DLD1 (cell line): ENCODE results near the gene CENPN.

Experiments
- in situ Hi-C: cut with HindIII; loops from 2 replicates; pipeline ENCODE4 v1.10.0; 2017; ENCODE audit warnings: low sequenced_read_pairs

Gene CENPN

DNA sequence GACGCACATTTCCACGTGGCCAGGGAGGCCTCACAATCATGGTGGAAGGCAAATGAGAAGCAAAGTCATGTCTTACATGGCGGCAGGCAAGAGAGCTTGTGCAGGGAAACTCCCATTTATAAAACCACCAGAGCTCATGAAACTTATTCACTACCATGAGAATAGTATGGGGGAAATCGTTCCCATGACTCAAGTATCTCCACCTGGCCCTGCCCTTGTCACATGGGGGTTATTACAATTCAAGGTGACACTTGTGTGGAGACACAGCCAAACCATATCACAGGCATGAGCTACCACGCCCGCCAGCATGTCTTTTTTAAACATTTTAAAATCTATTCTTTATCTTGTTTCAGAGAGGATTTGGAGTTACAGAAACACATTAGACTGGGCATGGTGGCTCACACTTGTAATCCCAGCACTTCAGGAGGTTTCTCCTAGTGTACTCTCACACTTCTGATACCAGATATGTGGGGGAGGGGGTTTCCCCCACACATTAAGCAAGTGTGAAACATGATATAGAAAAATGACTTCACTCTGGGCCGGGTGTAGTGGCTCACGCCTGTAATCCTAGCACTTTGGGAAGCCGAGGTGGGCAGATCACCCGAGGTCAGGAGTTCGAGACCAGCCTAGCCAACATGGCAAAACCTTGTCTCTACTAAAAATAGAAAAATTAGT, 23.1 kb downstream of the CENPN start:
- in situ Hi-C loops, result no loop called here

DNA sequence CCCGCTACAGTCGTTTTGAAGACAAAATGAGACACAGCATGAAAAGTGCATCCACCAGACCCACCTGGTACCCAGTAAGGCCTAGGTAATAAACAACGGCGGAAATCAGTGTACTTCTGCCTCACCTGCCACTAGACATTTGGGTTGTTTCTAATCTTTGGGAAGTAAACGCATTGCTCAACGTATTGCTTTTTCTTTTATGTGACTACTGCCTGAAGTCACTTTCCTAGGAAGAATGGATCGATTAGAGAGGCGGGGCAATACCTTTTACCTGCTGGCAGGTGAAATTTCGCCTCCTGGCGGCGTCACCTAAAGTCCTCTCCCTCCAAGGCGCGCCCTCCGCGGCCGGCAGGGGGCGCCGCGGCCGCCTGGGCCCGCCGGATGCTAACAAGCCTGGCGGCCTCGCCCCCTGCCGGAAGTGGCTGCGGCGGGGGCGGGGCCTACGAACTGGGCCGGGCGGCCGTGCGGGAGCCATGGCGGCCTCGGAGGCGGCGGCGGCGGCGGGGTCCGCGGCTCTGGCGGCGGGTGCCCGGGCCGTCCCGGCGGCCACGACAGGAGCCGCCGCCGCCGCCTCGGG, 28.5 kb downstream of the CENPN start, which contains the start of gene ATMIN:
TSS of gene ATMIN (plus strand) at position 445 of the 577 bp plus-strand sequence. CDS start at position 474, 29 bp downstream.
- in situ Hi-C loops, result no loop called here

DNA sequence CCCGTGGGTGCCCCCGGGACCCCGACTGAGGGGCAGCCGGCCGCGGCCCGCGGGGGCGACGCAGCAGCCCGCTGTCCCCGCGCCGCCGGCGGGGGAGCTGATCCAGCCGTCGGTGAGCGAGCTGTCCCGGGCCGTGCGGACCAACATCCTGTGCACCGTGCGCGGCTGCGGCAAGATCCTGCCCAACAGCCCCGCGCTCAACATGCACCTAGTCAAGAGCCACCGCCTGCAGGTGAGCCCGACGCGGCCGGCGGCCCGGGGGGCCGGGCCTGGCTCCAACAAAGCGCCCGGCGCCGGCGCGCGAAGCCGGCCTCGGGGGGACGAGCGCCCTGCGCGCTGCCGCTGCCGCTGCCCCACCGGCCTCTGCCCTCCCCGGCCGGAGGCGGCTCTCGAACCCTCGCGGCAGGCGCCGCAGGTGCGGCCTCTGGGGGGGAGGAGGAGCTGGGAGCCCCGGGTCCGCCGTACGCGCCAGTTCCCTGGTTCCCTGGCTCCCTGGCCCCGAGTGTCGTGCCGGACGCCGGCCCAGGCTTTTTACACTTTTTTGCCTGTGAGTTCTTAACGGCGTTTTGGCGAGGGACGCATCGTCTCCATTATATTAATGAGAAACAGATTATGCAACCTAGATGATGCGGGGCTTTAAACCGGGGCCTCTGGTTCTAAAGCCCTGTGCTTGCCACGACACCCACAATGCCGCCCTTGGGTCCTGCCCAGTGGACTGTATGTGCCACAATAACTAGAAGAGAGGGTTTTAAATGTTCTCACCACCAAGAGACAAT, 29.1 kb downstream of the CENPN start:
- in situ Hi-C loops, result no loop called here

DNA sequence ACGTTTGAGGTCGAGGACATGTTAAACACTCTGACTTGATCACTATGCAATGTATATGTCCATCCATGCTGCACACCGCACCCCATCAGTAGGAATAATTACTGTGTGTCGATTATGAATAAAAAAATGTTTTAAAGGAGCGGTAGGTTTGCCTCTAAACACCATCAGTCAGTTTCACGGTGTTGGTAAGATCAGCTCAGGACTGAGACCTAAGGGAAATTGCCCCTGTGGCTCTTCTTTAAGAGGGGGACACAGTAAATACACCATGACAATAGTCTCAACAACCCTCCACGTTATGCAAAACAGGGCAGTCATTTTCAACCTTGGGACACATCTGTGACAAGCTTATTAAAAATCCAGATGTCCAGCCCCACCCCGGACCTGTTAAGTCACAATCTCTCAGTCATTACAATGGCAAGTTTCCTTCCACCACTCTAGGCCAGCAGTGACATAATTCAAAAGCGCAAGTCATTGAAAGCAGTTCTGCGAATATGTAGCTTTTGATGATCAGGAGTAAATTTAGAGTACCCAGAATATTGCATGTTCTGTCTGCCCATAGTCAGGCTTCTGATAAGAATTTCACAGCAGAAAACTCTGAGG, 29.8 kb downstream of the CENPN start:
- in situ Hi-C loops, result no loop called here

GRCh38 chr16:81040131-81040530, 33.1 kb downstream of the CENPN start:
- in situ Hi-C loops, result no loop called here

- in situ Hi-C loops, result no loop called here
These were observed 33.8 kb downstream of the CENPN start for GRCh38 chr16:81040842-81041241.

DNA sequence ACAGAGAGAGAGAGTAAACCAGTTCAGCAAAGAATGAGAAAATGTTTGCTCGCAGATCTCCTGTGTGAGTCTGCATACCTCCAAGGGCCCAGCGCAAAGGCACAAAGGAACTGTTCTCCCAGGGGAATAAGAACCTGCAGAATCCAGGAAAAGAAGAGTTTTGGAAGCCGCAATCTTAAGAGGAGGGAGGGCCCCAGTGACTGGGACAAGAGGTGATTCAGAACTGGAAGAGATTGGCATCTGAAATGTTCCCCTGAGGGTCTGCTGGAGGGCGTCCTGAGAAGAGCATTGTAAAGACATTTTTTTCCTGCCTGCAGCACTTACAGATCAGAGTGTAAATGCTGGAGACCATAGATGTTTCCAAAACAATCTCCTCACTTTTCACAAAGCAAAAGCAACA, 34.7 kb downstream of the CENPN start:
- in situ Hi-C loops, result no loop called here

DNA sequence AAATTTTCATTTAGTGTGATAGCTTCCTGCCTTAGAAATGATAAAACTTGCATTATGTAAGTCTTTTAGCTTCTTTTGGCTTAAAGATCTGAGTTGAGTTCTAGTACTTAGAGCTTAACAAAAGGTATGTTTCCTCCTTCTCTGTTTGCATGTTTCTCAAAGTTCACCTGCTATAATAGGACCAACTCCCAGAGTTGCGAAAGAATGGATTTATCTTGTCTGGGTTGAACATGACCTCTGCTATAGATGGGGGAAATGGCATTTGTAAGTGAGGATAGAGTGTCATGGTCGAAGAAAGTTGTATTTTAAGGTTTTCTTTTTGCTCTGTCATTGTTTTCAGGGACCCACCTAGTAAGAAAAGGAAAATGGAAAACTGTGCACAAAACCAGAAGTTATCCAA, 35.8 kb downstream of the CENPN start:
- in situ Hi-C loops, result no loop called here

DNA sequence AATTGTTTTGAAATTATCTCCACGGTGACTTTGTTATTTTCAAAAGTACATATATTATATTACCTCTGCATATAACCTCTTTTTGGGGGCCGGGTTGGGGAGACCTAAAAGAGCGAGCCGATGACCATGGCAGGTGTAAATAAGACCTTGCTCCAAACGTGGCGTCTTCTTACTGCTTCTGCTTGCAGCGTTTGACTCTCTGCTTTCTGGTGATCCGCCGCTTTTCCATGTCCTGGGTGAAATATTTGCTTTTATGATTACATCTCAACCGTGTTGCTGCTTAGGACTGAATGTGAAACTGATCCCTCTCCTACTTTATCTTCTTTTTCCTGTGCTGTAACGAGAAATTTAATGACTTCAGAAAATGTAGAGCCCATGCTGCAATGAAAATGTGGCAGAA, 46.7 kb downstream of the CENPN start:
- in situ Hi-C loops, result no loop called here

- in situ Hi-C loops, result no loop called here
These were observed 53.7 kb downstream of the CENPN start for GRCh38 chr16:81060576-81061306.

GRCh38 chr16:81061307-81061640, 54.3 kb downstream of the CENPN start:
- in situ Hi-C loops, result no loop called here

- in situ Hi-C loops, result no loop called here
These were observed 55.0 kb downstream of the CENPN start for GRCh38 chr16:81061871-81062608.

DNA sequence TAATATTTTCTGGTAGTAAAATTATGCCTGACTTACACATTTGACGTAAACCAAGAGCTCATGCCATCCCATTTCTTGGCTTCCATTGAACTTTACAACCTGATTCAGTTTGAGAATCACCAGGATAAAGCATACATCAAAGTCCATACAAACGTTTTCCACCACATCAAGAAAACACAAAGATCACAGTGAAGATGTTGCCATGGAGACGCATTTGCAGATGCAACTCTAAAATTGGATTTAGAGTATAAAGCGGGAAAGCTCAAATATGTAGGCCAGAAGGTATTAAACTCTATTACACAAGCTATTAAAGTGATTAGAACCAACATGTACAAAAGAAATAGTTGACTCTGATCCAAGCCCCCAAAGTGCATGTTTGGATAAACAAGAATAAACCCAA, 59.7 kb downstream of the CENPN start:
- in situ Hi-C loops, result no loop called here

- in situ Hi-C loops, result no loop called here
These were observed 60.2 kb downstream of the CENPN start for GRCh38 chr16:81067166-81067565.

GRCh38 chr16:81069063-81069462, 62.0 kb downstream of the CENPN start:
- in situ Hi-C loops, result no loop called here

- in situ Hi-C loops, result no loop called here
These were observed 64.0 kb downstream of the CENPN start for GRCh38 chr16:81070979-81071378.

DNA sequence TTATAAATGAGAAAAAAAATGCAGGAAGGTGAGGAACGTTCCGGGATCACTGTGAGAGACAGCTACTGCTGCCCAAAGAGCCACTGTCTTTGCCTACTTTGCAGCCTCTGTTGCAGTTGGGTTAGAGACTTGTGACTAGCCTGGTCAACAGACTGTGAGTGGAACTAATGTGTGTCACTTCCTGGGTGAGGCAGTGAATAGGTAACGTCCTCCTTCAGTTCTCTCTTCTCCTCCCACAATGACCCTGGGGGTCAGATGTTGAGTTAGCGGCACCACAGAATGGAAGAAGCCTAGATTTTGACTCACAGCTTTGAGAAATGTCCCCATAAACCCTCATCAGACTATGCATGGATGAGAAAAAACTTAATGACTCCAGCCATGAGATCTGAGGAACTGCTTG, 64.8 kb downstream of the CENPN start:
- in situ Hi-C loops, result no loop called here

- in situ Hi-C loops, result no loop called here
These were observed 66.7 kb downstream of the CENPN start for GRCh38 chr16:81073560-81074330.

- in situ Hi-C loops, result no loop called here
These were observed 69.6 kb downstream of the CENPN start for GRCh38 chr16:81076566-81077075.
